Heart left ventricle (tissue), 16 donors: ENCODE data around the gene TRIM31. TPM values are rescaled to one million over a fixed set of nuclear protein-coding genes. Genes with fewer than 3 reads are reported as not detected.

Experiments
- ATAC-seq, 4 donors: fragments of 200-7000 bp; cut with Tn5 transposase; one replicate each; pipeline ENCODE4 v1.9.1; 2020 to 2022; ENCODE audit warnings: moderate library complexity in 4 of 4, mild to moderate bottlenecking in 3 of 4, moderate number of reproducible peaks in 1 of 4
- DNase-seq, 5 donors: peaks; one replicate each; pipeline ENCODE4 v3.0.0-alpha.2; 2020
- H3K27ac ChIP-seq, 12 donors: fragments of 200-600 bp; sonication (generic) in 4 of 12; one replicate each; pipeline versions ENCODE4 v1.5.0 to v1.8.0; 2016 to 2022; ENCODE audit warnings: mild to moderate bottlenecking in 2 of 12
- H3K27me3 ChIP-seq, 9 donors: fragments of 200-600 bp; sonication (generic) in 2 of 9; one replicate each; pipeline versions ENCODE4 v1.5.1 to v1.8.0; 2016 to 2022; ENCODE audit warnings: mild to moderate bottlenecking in 3 of 9
- H3K36me3 ChIP-seq, 9 donors: fragments of 200-600 bp; sonication (generic) in 2 of 9; one replicate each; pipeline versions ENCODE4 v1.5.0 to v1.8.0; 2018 to 2022; ENCODE audit warnings: mild to moderate bottlenecking in 2 of 9
- H3K4me1 ChIP-seq, 12 donors: fragments of 200-600 bp; sonication (generic) in 4 of 12; one replicate each; pipeline versions ENCODE4 v1.5.0 to v1.8.0; 2016 to 2022; ENCODE audit warnings: mild to moderate bottlenecking in 3 of 12
- H3K4me3 ChIP-seq, 12 donors: fragments of 200-600 bp; sonication (generic) in 4 of 12; one replicate each; pipeline versions ENCODE4 v1.5.0 to v1.8.0; 2017 to 2022; ENCODE audit warnings: mild to moderate bottlenecking in 9 of 12, moderate library complexity in 4 of 12
- H3K9me3 ChIP-seq, 12 donors: fragments of 200-600 bp; sonication (generic) in 4 of 12; one replicate each; pipeline versions ENCODE4 v1.5.0 to v1.8.0; 2016 to 2022; ENCODE audit warnings: mild to moderate bottlenecking in 1 of 12
- CTCF ChIP-seq, 12 donors: fragments of 200-600 bp; sonication (generic) in 4 of 12; IDR thresholded peaks; one replicate each; pipeline versions ENCODE4 v1.5.0 to v1.8.0; 2018 to 2022; ENCODE audit warnings: antibody characterized with exemption in 12 of 12, mild to moderate bottlenecking in 5 of 12
- POLR2A ChIP-seq, 2 donors: fragments of 450-650 bp; IDR thresholded peaks; one replicate each; pipeline ENCODE4 v1.6.1; 2017; ENCODE audit warnings: antibody characterized with exemption in 2 of 2, mild to moderate bottlenecking in 2 of 2, moderate library complexity in 2 of 2
- WGBS, 4 donors: extraction: QIAGEN DNeasy Blood & Tissue Kit in 2 of 4; methylation state at CpG; one replicate each; pipeline versions ENCODE4 v1.1.5 to v1.1.7; 2013 to 2018; 5-methylcytosine and 5-hydroxymethylcytosine counted together
- intact Hi-C, 10 donors: fragments of 100-400 bp; cut with DNase I; formaldehyde crosslinking; loops; one replicate each; pipeline versions ENCODE4 v1.11.1 to v1.14.2; 2022
- polyA plus RNA-seq, 2 donors: library from polyadenylated mRNA; stranded (reverse); fragments of 200-250 nt; gene quantifications; one replicate each; pipeline ENCODE4 v1.2.3, GENCODE V29; 2013
- total RNA-seq, 9 donors: library from RNA; depleted of rRNA in 2 of 9; stranded (reverse); fragments of >200 nt in 2 of 9; fragmentation: NEBNext Ultra II Directional in 3 of 9; extraction: Animal tissue kit (Norgen Biotek cat#: 25700) in 3 of 9; gene quantifications; one replicate each; pipeline versions ENCODE4 v1.1.0 to v1.2.4, GENCODE V29; 2016 to 2023
- donor health status: ischemic (EF 13 %, LVEDD 7.1; RV severe dilation, severe dysfunction).
- donor health status: healthy with polysubstance abuse.
- donor health status: DM: no; HTN: yes; CAD: no.
- donor health status: DM: no; HTN: no; CAD: no.
- donor health status: ischemic (EF 25% LVEDD 6.9; RV normal size, moderate dysfunction).
- donor health status: ischemic (EF 25% LVEDD 5.7; RV mildly dilated, moderate dysfunction).
- donor health status: healthy.
- donor health status: DM: yes; HTN: yes; CAD: no.
- donor health status: ischemic (EF 35%, LVEDD 5.7; RV mildly dilated, moderate dysfunction).
- donor health status: nonischemic (EF 11% LVEDD 7.7; RV severe dilation, severe dysfunction).
- donor health status: DM: yes; HTN: yes; CAD: no.
- donor health status: PGD.
- donor health status: ischemic (EF 29% LVEDD 5.4; RV normal size, mild dysfunction).
- donor health status: nonischemic (EF 23%, LVEDD 6.1; RV moderate dilation, normal function).

Gene TRIM31
- total and polyA plus RNA-seq, 11 donors, result not detected

GRCh38 chr6:30160008-30160784 is 47.3 kb upstream of the TRIM31 start:
- no peaks in the 10 kb centered on the region for H3K9me3 ChIP-seq
- TF ChIP-seq CTCF (IDR thresholded peaks at IDR 0.05), result no peak
- TF ChIP-seq POLR2A (IDR thresholded peaks at IDR 0.05), result no peak
- H3K27me3 ChIP-seq, result peaks cover 0 to 20% (median 0%) of the 10 kb centered on the region in 9 donors
- ATAC-seq (no peak), DNase-seq (no peak)
- peaks cover 0 to 20% (median 2%) of the 10 kb centered on the region in 12 donors for H3K4me1 ChIP-seq
- H3K36me3 ChIP-seq, result no peaks in the 10 kb centered on the region
- WGBS, 4 donors, result 85 to 89% (median 87%) methylated on average over 12 to 17 of the region's 17 CpGs
- no peak overlapping the region for H3K27ac ChIP-seq
- H3K4me3 ChIP-seq, result no peak overlapping the region
- intact Hi-C loops, result no loop called here

GRCh38 chr6:30158475-30159040 is 45.7 kb upstream of the TRIM31 start:
- ATAC-seq (no peak), DNase-seq (no peak)
- 60 to 82% (median 67%) methylated on average over 3 of the region's 3 CpGs for WGBS, 4 donors
- no peak overlapping the region for H3K4me3 ChIP-seq
- H3K9me3 ChIP-seq, result no peaks in the 10 kb centered on the region
- H3K4me1 ChIP-seq, result peaks cover 0 to 28% (median 2%) of the 10 kb centered on the region in 12 donors
- H3K27me3 ChIP-seq, result peaks cover 0 to 17% (median 0%) of the 10 kb centered on the region in 9 donors
- no peak overlapping the region for H3K27ac ChIP-seq
- TF ChIP-seq CTCF (IDR thresholded peaks at IDR 0.05), result no peak
- H3K36me3 ChIP-seq, result no peaks in the 10 kb centered on the region
- intact Hi-C loops, result no loop called here

- H3K9me3 ChIP-seq, result no peaks in the 10 kb centered on the region
- H3K27me3 ChIP-seq, result peaks cover 0 to 11% (median 0%) of the 10 kb centered on the region in 9 donors
- no peak overlapping the region for H3K27ac ChIP-seq
- intact Hi-C loops, result no loop called here
- no peak overlapping the region for H3K4me3 ChIP-seq
- WGBS, 4 donors, result 84 to 91% (median 87%) methylated on average over 2 of the region's 2 CpGs
- no peaks in the 10 kb centered on the region for H3K36me3 ChIP-seq
- no peak for DNase-seq
- no peak for ATAC-seq
- peaks cover 0 to 28% (median 2%) of the 10 kb centered on the region in 12 donors for H3K4me1 ChIP-seq
- no peak for TF ChIP-seq POLR2A (IDR thresholded peaks at IDR 0.05)
- TF ChIP-seq CTCF (IDR thresholded peaks at IDR 0.05), result no peak
Measured at GRCh38 chr6:30157999-30158398, 45.1 kb upstream of the TRIM31 start.

GRCh38 chr6:30157581-30157980 is 44.7 kb upstream of the TRIM31 start:
- peaks cover 0 to 10% (median 0%) of the 10 kb centered on the region in 9 donors for H3K27me3 ChIP-seq
- intact Hi-C loops, result no loop called here

More at GRCh38 chr6:30157581-30157980, 44.7 kb upstream of the TRIM31 start:
- H3K4me1 ChIP-seq, result peaks cover 0 to 28% (median 2%) of the 10 kb centered on the region in 12 donors
- TF ChIP-seq POLR2A (IDR thresholded peaks at IDR 0.05) (no peak), CTCF (IDR thresholded peaks at IDR 0.05) (no peak)
- H3K27ac ChIP-seq, result no peak overlapping the region
- no peaks in the 10 kb centered on the region for H3K36me3 ChIP-seq
- no peaks in the 10 kb centered on the region for H3K9me3 ChIP-seq
- ATAC-seq, result no peak
- DNase-seq, result no peak
- H3K4me3 ChIP-seq, result no peak overlapping the region
